Measurements from ENCODE around the gene POLD2.

Gene POLD2

DNA sequence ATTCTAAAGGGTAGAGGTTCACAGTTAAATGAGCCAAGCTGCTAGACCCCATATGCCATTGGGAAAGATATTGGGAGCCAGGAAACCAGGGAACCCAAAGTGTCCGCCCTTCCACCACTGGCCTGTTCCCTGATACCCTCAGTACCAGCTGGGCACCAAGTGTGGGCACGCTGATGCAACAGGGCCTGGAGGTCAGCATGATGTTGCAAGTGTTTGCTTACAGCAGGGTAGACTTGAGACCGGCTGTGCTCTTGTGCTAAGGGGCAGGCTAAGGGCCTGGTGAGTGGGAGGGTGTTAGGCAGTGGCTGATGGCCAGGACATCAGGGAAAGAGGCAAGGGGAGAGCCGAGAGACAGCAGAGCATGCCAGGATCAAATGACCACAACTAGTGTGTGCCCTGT lies 38.8 kb upstream of the POLD2 start:
- TF ChIP-seq CTCF (IDR thresholded peaks at IDR 0.05; ENCODE audit: extremely low read depth, missing control alignments) = no peak
- DNase-seq (ENCODE audit: low spot score) = no peak

DNA sequence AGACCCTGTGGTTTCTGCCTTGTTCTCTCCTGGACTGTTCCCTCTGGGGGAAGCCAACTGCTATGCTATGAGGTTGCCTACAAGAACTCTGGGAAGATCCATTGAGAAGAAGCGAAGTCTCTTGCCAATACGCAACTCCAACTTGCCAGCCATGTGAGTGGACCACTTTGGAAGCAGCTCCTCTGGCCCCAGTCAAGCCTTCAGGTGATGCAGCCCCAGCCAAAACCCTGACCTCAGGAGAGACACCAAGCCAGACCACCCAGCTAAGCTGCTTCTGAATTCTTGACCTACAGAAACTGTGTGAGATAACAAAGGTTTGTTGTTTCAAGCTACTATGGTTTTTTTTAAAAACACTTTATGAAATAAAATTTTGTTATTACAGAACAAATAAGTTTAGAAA lies 38.0 kb upstream of the POLD2 start:
- TF ChIP-seq CTCF (IDR thresholded peaks at IDR 0.05; ENCODE audit: extremely low read depth, missing control alignments) = no peak
- no peak for DNase-seq (ENCODE audit: low spot score)

DNA sequence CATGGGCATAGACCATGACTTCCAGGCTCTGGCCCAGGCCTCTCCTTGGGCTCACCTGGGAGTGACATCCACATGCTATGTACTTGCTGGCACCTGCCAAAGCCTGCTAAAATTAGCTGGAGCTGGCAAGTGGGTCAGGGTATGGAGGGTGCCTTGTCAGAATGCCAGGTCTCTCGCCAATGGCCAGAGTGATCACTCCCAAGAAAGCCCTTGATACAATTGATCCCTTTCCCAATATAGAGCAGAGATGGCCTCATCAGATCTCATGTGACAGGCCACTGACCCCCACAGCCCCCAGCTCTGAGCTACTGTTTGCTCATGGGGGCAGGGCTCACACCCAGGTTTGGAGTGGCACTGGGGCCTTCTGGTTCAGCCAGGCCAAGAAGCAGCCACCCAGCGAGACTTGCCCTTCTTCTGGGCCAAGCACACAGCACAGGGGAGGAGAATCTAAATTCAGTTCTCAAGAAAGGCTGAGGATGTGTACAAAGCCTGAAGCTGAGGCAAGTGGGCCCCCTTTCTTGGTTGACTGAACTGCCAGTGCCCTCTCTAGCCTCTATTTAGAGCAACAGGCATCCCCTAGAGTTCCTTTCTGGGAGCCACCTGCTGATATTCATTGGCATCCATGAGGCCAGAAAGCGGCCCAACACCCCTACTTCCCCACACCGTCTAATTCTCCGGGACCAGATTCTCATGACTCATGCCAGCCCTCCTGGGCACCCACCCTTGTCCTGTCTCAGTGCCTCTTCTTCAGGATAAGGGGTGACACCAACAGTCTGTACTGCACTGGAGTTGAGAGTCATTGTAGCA lies 36.7 kb upstream of the POLD2 start:
- TF ChIP-seq CTCF (IDR thresholded peaks at IDR 0.05; ENCODE audit: extremely low read depth, missing control alignments) = no peak
- DNase-seq (ENCODE audit: low spot score) = no peak

DNA sequence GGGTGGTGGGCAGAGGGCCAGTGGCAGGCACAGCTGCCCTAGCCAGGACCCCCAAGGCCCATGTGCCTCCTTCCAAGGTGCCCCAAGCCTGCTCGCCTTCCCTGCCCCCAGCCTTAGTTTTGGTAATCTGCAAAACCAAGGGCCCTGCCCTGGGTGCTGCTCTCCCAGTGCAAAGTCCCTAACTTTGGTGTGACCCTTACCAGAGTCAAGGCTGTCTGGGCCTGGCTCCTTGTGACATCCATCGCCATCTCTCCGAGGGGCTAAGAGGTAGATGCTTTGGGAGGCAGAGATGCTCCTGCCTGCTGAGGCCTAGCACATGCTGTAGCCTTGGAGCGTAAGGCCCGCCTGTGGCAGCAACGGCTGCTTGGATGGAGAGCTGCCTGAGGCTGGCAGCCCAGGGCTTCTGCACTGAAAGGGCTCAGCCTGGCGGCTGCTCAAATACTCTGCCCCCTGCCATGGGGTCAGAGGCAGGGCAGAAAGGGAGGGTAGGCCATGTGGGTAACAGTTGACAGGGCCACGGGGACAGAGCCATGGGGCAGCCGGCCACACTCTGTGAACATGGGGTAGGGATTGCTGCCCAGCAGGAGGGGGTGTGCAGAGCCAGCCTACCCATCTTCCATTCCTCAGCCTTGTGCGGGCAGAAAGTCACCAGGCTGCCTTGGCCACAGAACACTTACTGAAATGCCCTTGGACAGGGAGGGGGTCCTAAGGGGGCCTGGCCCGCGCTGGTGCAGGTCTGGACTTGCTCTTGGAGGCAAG lies 35.7 kb upstream of the POLD2 start:
- no peak for TF ChIP-seq CTCF (IDR thresholded peaks at IDR 0.05; ENCODE audit: extremely low read depth, missing control alignments)
- DNase-seq (ENCODE audit: low spot score) = no peak

GRCh38 chr7:44158096-44158872 lies 34.9 kb upstream of the POLD2 start:
- TF ChIP-seq CTCF (IDR thresholded peaks at IDR 0.05; ENCODE audit: extremely low read depth, missing control alignments) = no peak
- DNase-seq (ENCODE audit: low spot score) = no peak

DNA sequence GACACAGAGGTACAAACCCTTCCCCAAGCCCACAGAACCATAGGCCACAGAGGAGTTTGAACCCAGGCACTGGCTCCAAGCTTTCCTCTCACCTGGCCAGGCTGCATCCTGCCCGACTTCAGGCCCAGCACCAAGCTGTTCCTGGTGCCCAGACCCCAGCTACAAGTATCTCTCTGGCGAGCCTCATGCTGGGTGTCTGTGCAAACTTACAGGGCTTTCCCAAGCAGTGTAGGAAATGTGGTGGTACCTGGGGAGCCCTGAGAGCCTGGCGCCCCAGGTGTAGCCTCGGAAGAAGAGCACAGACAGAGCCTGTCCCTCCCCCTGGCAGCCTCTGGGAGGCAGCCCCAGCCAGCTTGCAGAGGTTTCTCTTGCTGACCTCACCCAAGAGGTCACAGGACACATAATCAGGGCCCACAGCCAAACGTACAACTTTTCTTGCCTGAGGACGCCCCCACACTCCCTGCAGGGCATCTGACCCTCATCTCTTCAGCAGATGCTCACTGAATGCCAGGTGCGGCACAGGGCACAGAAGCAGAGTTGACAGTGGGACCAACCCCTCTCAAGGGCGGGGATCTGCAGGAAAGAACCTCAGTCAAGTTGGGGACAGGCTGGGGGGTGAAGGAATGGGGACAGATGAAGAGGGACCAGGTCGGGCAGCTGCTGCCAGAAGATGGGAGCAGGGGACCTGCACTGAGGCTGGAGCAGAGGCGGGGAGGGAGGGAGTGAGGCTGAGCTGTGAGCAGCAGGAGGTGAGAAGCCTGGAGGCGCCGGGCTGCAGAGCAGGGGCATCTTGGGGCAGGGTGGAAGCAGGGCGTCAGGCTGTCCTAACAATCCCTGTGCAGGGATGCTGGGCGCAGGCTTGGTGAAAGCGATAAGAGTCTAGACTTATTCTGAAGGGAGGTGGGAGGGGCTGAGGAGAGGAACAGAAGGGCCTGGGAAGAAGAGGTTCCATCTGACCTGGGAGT lies 34.0 kb upstream of the POLD2 start:
- no peak for TF ChIP-seq CTCF (IDR thresholded peaks at IDR 0.05; ENCODE audit: extremely low read depth, missing control alignments)
- no peak for DNase-seq (ENCODE audit: low spot score)

Data from GM20000 (cell line).